ENCODE results near the gene SLC6A12. TPM values are rescaled to one million over a fixed set of nuclear protein-coding genes. Genes with fewer than 3 reads are reported as not detected.
A peak's percentile ranks its signal among the peaks of the same experiment; 100 is the strongest.

Gene SLC6A12
- polyA plus RNA-seq, 1 donor from 2014 or later, result 0.15 TPM

GRCh38 chr12:203462-204260 is 10.3 kb downstream of the SLC6A12 start:
- no peaks in the 10 kb centered on the region for H3K9me3 ChIP-seq (ENCODE audit: low read length)
- peak overlapping the region; percentile 40 for H3K9ac ChIP-seq (ENCODE audit: low read length)
- H4K20me1 ChIP-seq (ENCODE audit: insufficient read depth), result no peaks in the 10 kb centered on the region
- no peaks in the 10 kb centered on the region for H3K9me2 ChIP-seq (ENCODE audit: insufficient read depth, low read length)
- H3K4me2 ChIP-seq (ENCODE audit: low read length), result peak overlapping the region; percentile 18
- H3F3A ChIP-seq (ENCODE audit: insufficient read depth, low read length, poor library complexity, severe bottlenecking), result no peaks in the 10 kb centered on the region
- H3K4me3 ChIP-seq (ENCODE audit: low read length), result peak overlapping the region; percentile 65
- TF ChIP-seq SMC3 (conservative IDR thresholded peaks at IDR 0.05; ENCODE audit: poor library complexity), result no peak
- TF ChIP-seq POLR2AphosphoS5 (IDR thresholded peaks at IDR 0.05), result peak; percentile 28
- H3K36me3 ChIP-seq (ENCODE audit: insufficient read depth, low read length), result no peaks in the 10 kb centered on the region
- H3K27ac ChIP-seq (ENCODE audit: low read length), result no peak overlapping the region
- H3K27me3 ChIP-seq (ENCODE audit: insufficient read depth, low read depth, low read length), result peaks cover 21% of the 10 kb centered on the region
- no peaks in the 10 kb centered on the region for H3K79me2 ChIP-seq (replicated peaks; ENCODE audit: insufficient read depth, low read length)
- peak overlapping the region; percentile 15 for H2AFZ ChIP-seq (ENCODE audit: low read depth, low read length)

GRCh38 chr12:203074-203461 is 10.9 kb downstream of the SLC6A12 start:
- no peaks in the 10 kb centered on the region for H3K9me3 ChIP-seq (ENCODE audit: low read length)
- no peak overlapping the region for H3K4me3 ChIP-seq (ENCODE audit: low read length)
- H3K4me2 ChIP-seq (ENCODE audit: low read length), result no peak overlapping the region
- no peaks in the 10 kb centered on the region for H3K9me2 ChIP-seq (ENCODE audit: insufficient read depth, low read length)
- H4K20me1 ChIP-seq (ENCODE audit: insufficient read depth), result no peaks in the 10 kb centered on the region
- H3K36me3 ChIP-seq (ENCODE audit: insufficient read depth, low read length), result no peaks in the 10 kb centered on the region
- peak overlapping the region; percentile 40 for H3K9ac ChIP-seq (ENCODE audit: low read length)
- peaks cover 21% of the 10 kb centered on the region for H3K27me3 ChIP-seq (ENCODE audit: insufficient read depth, low read depth, low read length)
- TF ChIP-seq RAD21 (conservative IDR thresholded peaks at IDR 0.05) (no peak), SMC3 (conservative IDR thresholded peaks at IDR 0.05; ENCODE audit: poor library complexity) (no peak), TAF1 (IDR thresholded peaks at IDR 0.05; ENCODE audit: low read depth) (no peak), MXI1 (conservative IDR thresholded peaks at IDR 0.05; ENCODE audit: poor library complexity, severe bottlenecking) (no peak), EP300 (conservative IDR thresholded peaks at IDR 0.05; ENCODE audit: poor library complexity, severe bottlenecking) (no peak), EZH2 (IDR thresholded peaks at IDR 0.05; ENCODE audit: borderline replicate concordance, insufficient read depth, low read length, poor library complexity, severe bottlenecking) (no peak), POLR2AphosphoS5 (IDR thresholded peaks at IDR 0.05) (no peak)
- TF ChIP-seq, protein P1, sequence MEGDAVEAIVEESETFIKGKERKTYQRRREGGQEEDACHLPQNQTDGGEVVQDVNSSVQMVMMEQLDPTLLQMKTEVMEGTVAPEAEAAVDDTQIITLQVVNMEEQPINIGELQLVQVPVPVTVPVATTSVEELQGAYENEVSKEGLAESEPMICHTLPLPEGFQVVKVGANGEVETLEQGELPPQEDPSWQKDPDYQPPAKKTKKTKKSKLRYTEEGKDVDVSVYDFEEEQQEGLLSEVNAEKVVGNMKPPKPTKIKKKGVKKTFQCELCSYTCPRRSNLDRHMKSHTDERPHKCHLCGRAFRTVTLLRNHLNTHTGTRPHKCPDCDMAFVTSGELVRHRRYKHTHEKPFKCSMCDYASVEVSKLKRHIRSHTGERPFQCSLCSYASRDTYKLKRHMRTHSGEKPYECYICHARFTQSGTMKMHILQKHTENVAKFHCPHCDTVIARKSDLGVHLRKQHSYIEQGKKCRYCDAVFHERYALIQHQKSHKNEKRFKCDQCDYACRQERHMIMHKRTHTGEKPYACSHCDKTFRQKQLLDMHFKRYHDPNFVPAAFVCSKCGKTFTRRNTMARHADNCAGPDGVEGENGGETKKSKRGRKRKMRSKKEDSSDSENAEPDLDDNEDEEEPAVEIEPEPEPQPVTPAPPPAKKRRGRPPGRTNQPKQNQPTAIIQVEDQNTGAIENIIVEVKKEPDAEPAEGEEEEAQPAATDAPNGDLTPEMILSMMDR (IDR thresholded peaks at IDR 0.05; ENCODE audit: poor library complexity, severe bottlenecking), result no peak
- TF ChIP-seq, protein P2, sequence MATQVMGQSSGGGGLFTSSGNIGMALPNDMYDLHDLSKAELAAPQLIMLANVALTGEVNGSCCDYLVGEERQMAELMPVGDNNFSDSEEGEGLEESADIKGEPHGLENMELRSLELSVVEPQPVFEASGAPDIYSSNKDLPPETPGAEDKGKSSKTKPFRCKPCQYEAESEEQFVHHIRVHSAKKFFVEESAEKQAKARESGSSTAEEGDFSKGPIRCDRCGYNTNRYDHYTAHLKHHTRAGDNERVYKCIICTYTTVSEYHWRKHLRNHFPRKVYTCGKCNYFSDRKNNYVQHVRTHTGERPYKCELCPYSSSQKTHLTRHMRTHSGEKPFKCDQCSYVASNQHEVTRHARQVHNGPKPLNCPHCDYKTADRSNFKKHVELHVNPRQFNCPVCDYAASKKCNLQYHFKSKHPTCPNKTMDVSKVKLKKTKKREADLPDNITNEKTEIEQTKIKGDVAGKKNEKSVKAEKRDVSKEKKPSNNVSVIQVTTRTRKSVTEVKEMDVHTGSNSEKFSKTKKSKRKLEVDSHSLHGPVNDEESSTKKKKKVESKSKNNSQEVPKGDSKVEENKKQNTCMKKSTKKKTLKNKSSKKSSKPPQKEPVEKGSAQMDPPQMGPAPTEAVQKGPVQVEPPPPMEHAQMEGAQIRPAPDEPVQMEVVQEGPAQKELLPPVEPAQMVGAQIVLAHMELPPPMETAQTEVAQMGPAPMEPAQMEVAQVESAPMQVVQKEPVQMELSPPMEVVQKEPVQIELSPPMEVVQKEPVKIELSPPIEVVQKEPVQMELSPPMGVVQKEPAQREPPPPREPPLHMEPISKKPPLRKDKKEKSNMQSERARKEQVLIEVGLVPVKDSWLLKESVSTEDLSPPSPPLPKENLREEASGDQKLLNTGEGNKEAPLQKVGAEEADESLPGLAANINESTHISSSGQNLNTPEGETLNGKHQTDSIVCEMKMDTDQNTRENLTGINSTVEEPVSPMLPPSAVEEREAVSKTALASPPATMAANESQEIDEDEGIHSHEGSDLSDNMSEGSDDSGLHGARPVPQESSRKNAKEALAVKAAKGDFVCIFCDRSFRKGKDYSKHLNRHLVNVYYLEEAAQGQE (IDR thresholded peaks at IDR 0.05; ENCODE audit: borderline replicate concordance), result no peak
- H3K79me2 ChIP-seq (replicated peaks; ENCODE audit: insufficient read depth, low read length), result no peaks in the 10 kb centered on the region
- H2AFZ ChIP-seq (ENCODE audit: low read depth, low read length), result no peak overlapping the region
- no peaks in the 10 kb centered on the region for H3F3A ChIP-seq (ENCODE audit: insufficient read depth, low read length, poor library complexity, severe bottlenecking)
- no peak overlapping the region for H3K27ac ChIP-seq (ENCODE audit: low read length)
